H9 (cell line): Measurements from ENCODE around the gene OR14I1. TPM values are rescaled to one million over a fixed set of nuclear protein-coding genes. Genes with fewer than 3 reads are reported as not detected.

Experiments used
- DNase-seq: peaks from one replicate; pipeline ENCODE4 v3.0.0-alpha.2; 2017
- H2AFZ ChIP-seq: one replicate; pipeline ENCODE4 v1.6.1; 2013; ENCODE audit warnings: mild to moderate bottlenecking, low read length, control low read depth, moderate library complexity
- H2AK5ac ChIP-seq: 2 replicates; pipeline ENCODE4 v1.6.1; 2013; ENCODE audit warnings: low read length, control low read depth, mixed read lengths; ENCODE audit not compliant: insufficient read length
- H2BK120ac ChIP-seq: one replicate; pipeline ENCODE4 v1.6.1; 2013; ENCODE audit warnings: low read depth, mild to moderate bottlenecking, low read length, control low read depth, inconsistent platforms; ENCODE audit not compliant: poor library complexity, severe bottlenecking
- H2BK12ac ChIP-seq: 2 replicates; pipeline ENCODE4 v1.6.1; 2013; ENCODE audit warnings: low read length, control low read depth, mixed read lengths, low read depth; ENCODE audit not compliant: insufficient read length
- H2BK15ac ChIP-seq: 2 replicates; pipeline ENCODE4 v1.6.1; 2013; ENCODE audit warnings: low read depth, low read length, control low read depth
- H2BK20ac ChIP-seq: one replicate; pipeline ENCODE4 v1.6.1; 2013; ENCODE audit warnings: low read depth, mild to moderate bottlenecking, low read length, control low read depth, inconsistent platforms; ENCODE audit not compliant: poor library complexity, severe bottlenecking
- H2BK5ac ChIP-seq: 2 replicates; pipeline ENCODE4 v1.6.1; 2013; ENCODE audit warnings: low read length, control low read depth, mixed read lengths; ENCODE audit not compliant: insufficient read length
- H3K14ac ChIP-seq: 2 replicates; pipeline ENCODE4 v1.6.1; 2013; ENCODE audit warnings: low read length, control low read depth; ENCODE audit not compliant: insufficient read depth
- H3K18ac ChIP-seq: 2 replicates; pipeline ENCODE4 v1.6.1; 2013; ENCODE audit warnings: low read depth, mild to moderate bottlenecking, mixed read lengths, low read length, control low read depth; ENCODE audit not compliant: insufficient read length
- H3K23ac ChIP-seq: 2 replicates; pipeline ENCODE4 v1.6.1; 2013; ENCODE audit warnings: low read length, control low read depth, mixed read lengths, low read depth; ENCODE audit not compliant: insufficient read length
- H3K23me2 ChIP-seq: 2 replicates; pipeline ENCODE4 v1.6.1; 2013; ENCODE audit warnings: low read depth, mild to moderate bottlenecking, mixed read lengths, low read length, control low read depth; ENCODE audit not compliant: insufficient read length, poor library complexity, severe bottlenecking
- H3K27ac ChIP-seq: 2 replicates; pipeline ENCODE4 v1.5.1; 2013; ENCODE audit warnings: low read length, control low read depth, mixed read lengths, low read depth; ENCODE audit not compliant: insufficient read length
- H3K27me3 ChIP-seq: 2 replicates; pipeline ENCODE4 v1.6.1; 2013; ENCODE audit warnings: low read length, control low read depth, inconsistent platforms; ENCODE audit not compliant: insufficient read depth
- H3K4ac ChIP-seq: 2 replicates; pipeline ENCODE4 v1.6.1; 2013; ENCODE audit warnings: low read depth, mild to moderate bottlenecking, control low read depth, inconsistent platforms, low read length, moderate library complexity
- H3K4me1 ChIP-seq: 2 replicates; pipeline ENCODE4 v1.6.1; 2013; ENCODE audit warnings: low read length, control low read depth, inconsistent platforms; ENCODE audit not compliant: insufficient read depth
- H3K4me2 ChIP-seq: 2 replicates; pipeline ENCODE4 v1.6.1; 2013; ENCODE audit warnings: low read length, control low read depth, mixed read lengths; ENCODE audit not compliant: insufficient read length, insufficient read depth
- H3K56ac ChIP-seq: 2 replicates; pipeline ENCODE4 v1.6.1; 2013; ENCODE audit warnings: low read depth, mild to moderate bottlenecking, mixed read lengths, low read length, control low read depth; ENCODE audit not compliant: insufficient read length
- H3K79me1 ChIP-seq: 2 replicates; pipeline ENCODE4 v1.6.1; 2013; ENCODE audit warnings: low read depth, mild to moderate bottlenecking, moderate library complexity, low read length, control low read depth, inconsistent platforms; ENCODE audit not compliant: insufficient read depth, poor library complexity, severe bottlenecking
- H3K79me2 ChIP-seq: 2 replicates; pipeline ENCODE4 v1.6.1; 2013; ENCODE audit warnings: low read length, control low read depth, inconsistent platforms; ENCODE audit not compliant: insufficient read depth
- H3K9ac ChIP-seq: 2 replicates; pipeline ENCODE4 v1.6.1; 2013; ENCODE audit warnings: low read length, control low read depth, mixed read lengths; ENCODE audit not compliant: insufficient read length; ENCODE audit errors: extremely low read depth
- H3K9me3 ChIP-seq: one replicate; pipeline ENCODE4 v1.6.1; 2013; ENCODE audit warnings: low read depth, low read length, inconsistent platforms; ENCODE audit not compliant: control insufficient read depth
- H3T11ph ChIP-seq: one replicate; pipeline ENCODE4 v1.6.1; 2013; ENCODE audit warnings: mild to moderate bottlenecking, low read length, control low read depth, inconsistent platforms
- H4K20me1 ChIP-seq: one replicate; pipeline ENCODE4 v1.6.1; 2013; ENCODE audit not compliant: control insufficient read depth, insufficient read length, insufficient read depth
- H4K5ac ChIP-seq: 2 replicates; pipeline ENCODE4 v1.6.1; 2013; ENCODE audit warnings: low read depth, mild to moderate bottlenecking, mixed read lengths, low read length, control low read depth; ENCODE audit not compliant: insufficient read length
- H4K8ac ChIP-seq: replicated peaks from 2 replicates; pipeline ENCODE4 v1.6.1; 2013; ENCODE audit warnings: low read length, control low read depth, mixed read lengths, low read depth; ENCODE audit not compliant: insufficient read length
- H4K91ac ChIP-seq: 2 replicates; pipeline ENCODE4 v1.6.1; 2013; ENCODE audit warnings: low read depth, mild to moderate bottlenecking, moderate library complexity, mixed read lengths, low read length, control low read depth; ENCODE audit not compliant: insufficient read length
- H3K27ac Mint-ChIP-seq, 3 experiments: 2 replicates in 2 of 3; 3 replicates in 1 of 3; pipeline ENCODE4 v1.8.0; 2020 to 2021; ENCODE audit warnings: mixed read lengths in 3 of 3, mild to moderate bottlenecking in 1 of 3, moderate library complexity in 1 of 3
- H3K27me3 Mint-ChIP-seq: 2 replicates; pipeline ENCODE4 v1.8.0; 2021; ENCODE audit warnings: low read depth, mild to moderate bottlenecking, moderate library complexity, mixed read lengths
- H3K36me3 Mint-ChIP-seq, 3 experiments: 2 replicates in 2 of 3; 3 replicates in 1 of 3; pipeline ENCODE4 v1.8.0; 2020 to 2021; ENCODE audit warnings: low read depth in 3 of 3, mixed read lengths in 3 of 3; ENCODE audit not compliant: insufficient read depth in 1 of 3
- H3K4me1 Mint-ChIP-seq, 2 experiments: 2 replicates each; pipeline ENCODE4 v1.8.0; 2020; ENCODE audit warnings: mixed read lengths in 2 of 2
- H3K4me3 Mint-ChIP-seq, 2 experiments: 2 replicates in 1 of 2; 3 replicates in 1 of 2; pipeline ENCODE4 v1.8.0; 2020 to 2021; ENCODE audit warnings: mild to moderate bottlenecking in 2 of 2, mixed read lengths in 2 of 2, moderate library complexity in 1 of 2
- H3K9me3 Mint-ChIP-seq, 2 experiments: 2 replicates in 1 of 2; 3 replicates in 1 of 2; pipeline ENCODE4 v1.8.0; 2020; ENCODE audit warnings: mild to moderate bottlenecking in 2 of 2, mixed read lengths in 2 of 2, moderate library complexity in 1 of 2
- WGBS: extraction: QIAGEN DNeasy Blood & Tissue Kit; methylation state at CpG from one replicate; pipeline ENCODE4 v1.1.7; 2013; ENCODE audit warnings: missing lambda C conversion rate, low lambda C conversion rate, mixed read lengths; ENCODE audit not compliant: insufficient read length; ENCODE audit errors: extremely low coverage; 5-methylcytosine and 5-hydroxymethylcytosine counted together
- total RNA-seq: library from RNA; stranded (reverse); gene quantifications from 2 replicates; pipeline ENCODE4 v1.2.1, GENCODE V29; 2021
- TF ChIP-seq, protein P1 (sequence below): fragments of 200-600 bp; sonication (generic); conservative IDR thresholded peaks from 3 replicates; pipeline ENCODE4 v1.8.0; 2021; ENCODE audit warnings: antibody characterized with exemption, mild to moderate bottlenecking

The OR14I1 gene
- total RNA-seq, 1 experiment from 2014 or later, result not detected

DNA sequence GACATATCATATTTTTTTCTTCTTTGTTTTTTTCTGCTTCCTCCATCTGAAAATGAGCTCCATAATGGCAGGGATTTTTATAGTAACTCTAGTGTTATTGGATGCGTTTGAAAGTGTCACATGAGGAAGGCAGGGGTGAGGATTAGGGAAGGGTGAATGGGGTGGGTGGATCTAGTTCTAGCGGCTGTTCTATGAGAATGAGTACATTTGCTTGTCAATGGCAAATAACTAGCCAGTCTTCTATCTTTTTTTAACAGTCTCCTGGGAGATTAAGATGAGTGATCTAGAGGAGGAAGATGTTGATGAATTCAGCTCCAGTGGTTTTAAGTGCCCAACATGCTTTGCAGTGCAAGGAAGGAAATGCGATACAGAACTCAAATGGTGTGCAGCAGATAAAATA, 5.8 kb downstream of the OR14I1 start:
- H3K4me1 Mint-ChIP-seq, result no peaks in the 10 kb centered on the region
- Histone ChIP-seq H3K9me3 (peaks cover 76% of the 10 kb centered on the region), H3K9ac (no peak overlapping the region), H2BK20ac (no peak overlapping the region), H3K4ac (no peak overlapping the region), H2BK15ac (no peak overlapping the region), H3K56ac (no peak overlapping the region), H3K4me2 (no peak overlapping the region), H2BK12ac (no peak overlapping the region), H3T11ph (no peak overlapping the region), H4K20me1 (no peaks in the 10 kb centered on the region), H3K18ac (no peak overlapping the region), H3K27me3 (no peaks in the 10 kb centered on the region), H2AK5ac (no peak overlapping the region), H3K4me1 (no peaks in the 10 kb centered on the region), H4K91ac (no peak overlapping the region), H3K23me2 (no peaks in the 10 kb centered on the region), H3K79me2 (no peaks in the 10 kb centered on the region), H4K8ac (no peak overlapping the region), H2BK120ac (no peak overlapping the region), H4K5ac (no peak overlapping the region), H3K23ac (no peak overlapping the region), H2BK5ac (no peak overlapping the region), H2AFZ (no peak overlapping the region), H3K27ac (no peak overlapping the region), H3K79me1 (no peaks in the 10 kb centered on the region), H3K14ac (no peak overlapping the region)
- TF ChIP-seq, protein P1, sequence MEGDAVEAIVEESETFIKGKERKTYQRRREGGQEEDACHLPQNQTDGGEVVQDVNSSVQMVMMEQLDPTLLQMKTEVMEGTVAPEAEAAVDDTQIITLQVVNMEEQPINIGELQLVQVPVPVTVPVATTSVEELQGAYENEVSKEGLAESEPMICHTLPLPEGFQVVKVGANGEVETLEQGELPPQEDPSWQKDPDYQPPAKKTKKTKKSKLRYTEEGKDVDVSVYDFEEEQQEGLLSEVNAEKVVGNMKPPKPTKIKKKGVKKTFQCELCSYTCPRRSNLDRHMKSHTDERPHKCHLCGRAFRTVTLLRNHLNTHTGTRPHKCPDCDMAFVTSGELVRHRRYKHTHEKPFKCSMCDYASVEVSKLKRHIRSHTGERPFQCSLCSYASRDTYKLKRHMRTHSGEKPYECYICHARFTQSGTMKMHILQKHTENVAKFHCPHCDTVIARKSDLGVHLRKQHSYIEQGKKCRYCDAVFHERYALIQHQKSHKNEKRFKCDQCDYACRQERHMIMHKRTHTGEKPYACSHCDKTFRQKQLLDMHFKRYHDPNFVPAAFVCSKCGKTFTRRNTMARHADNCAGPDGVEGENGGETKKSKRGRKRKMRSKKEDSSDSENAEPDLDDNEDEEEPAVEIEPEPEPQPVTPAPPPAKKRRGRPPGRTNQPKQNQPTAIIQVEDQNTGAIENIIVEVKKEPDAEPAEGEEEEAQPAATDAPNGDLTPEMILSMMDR, result no peak
- H3K4me3 Mint-ChIP-seq, result no peak overlapping the region
- WGBS, result no CpG with 5 or more reads among the region's 3 CpGs
- H3K27ac Mint-ChIP-seq, result no peak overlapping the region
- H3K36me3 Mint-ChIP-seq, result peaks cover 9 to 30% (median 12%) of the 10 kb centered on the region in 3 experiments; a peak in 6 of 7 replicates
- DNase-seq, result no peak
- H3K27me3 Mint-ChIP-seq, result peaks cover 1% of the 10 kb centered on the region; the same call in 1 of the 2 replicates
- peaks cover 81 to 82% of the 10 kb centered on the region in 2 experiments for H3K9me3 Mint-ChIP-seq
